AG09319 (cell line): Measurements from ENCODE around the gene EFNA2.
A peak's percentile ranks its signal among the peaks of the same experiment; 100 is the strongest.

Experiments used
- DNase-seq: peaks from one replicate; pipeline ENCODE4 v3.0.0-alpha.2; 2010; ENCODE audit warnings: low read depth; ENCODE audit errors: extremely low read depth
- CTCF ChIP-seq: IDR thresholded peaks from 2 replicates; pipeline ENCODE4 v1.5.1; 2011; ENCODE audit warnings: low read depth, mild to moderate bottlenecking, inconsistent platforms, low read length, moderate library complexity

The EFNA2 gene

DNA sequence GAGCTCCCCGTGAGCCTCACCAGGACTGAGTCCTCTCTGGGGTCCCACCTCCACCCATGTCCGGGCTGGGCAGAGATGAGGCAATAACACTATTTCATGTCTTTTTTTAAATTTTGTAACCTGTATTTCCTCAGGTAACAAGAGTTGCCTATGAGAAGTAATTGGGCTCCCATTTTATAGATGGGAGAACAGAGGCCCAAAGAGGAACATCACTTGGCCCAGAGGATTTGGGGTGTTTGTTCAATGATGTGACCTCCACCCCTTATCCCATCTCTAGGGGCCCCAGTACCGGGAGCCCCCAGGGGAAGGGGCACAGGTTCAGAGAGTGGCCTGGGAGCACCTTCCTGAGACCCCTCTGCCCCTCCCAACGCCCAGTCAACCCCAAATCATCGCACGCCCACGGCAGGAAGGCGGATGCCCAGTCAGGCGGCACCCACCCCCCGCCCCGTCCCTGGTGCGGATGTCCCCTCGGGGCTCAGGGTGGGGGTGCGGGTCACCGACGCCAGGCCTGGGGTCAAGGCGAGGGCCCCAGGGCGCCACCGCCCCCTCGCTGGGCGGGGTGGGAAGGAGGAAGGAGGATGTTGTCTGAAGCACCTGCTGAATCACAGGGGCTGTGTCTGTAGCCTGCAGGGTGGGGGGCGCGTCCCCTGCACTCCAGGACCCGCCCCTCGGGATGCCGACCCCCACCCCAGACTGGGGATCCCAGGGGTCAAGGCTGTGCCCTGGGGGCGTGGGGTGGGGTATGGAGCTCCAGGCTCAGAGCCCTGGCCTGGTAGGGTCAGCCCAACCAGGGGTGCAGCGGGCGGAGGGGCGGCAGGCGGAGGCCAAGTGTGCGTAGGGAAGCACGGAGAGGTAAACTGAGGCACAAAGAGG is 25.6 kb upstream of the EFNA2 start:
- no peak for TF ChIP-seq CTCF
- no peak for DNase-seq

DNA sequence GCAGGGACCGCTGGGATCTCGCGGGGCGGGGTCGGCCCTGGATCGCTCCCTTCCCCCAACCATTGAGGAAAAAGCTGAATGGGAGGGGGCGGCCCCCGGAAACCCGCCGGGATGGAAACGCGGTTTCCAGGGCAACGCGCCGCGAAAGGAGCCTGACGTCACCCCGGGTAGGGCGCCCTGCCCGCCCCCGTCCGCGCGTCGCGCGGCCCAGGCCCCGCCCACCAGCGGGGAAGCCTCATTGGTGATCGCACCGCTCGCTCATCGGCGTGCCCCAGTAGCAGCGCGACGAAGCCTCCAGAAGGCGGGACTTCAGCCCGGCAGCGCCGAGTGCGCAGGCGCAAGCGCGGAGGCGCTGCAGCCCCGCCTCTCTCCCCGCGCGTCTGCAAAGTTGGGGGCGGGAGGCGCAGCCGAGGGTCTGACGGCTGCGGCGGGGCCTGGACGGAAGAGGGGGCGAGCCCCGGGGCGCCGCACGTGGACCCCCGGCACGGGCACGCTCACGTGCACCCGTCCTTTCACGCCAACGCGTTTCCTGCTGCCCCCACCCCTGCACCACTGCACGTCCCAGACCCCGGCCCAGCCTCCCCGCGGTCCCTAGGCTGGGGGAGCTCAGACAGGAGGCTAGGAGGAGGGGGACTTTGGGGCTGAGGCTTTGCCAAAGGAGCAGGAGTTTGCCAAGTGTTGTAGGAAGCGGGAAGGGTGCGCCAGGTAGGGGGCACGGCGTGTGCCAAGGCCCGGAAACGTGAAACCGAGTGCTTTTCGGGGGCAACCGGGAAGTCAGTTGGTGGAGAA is 24.7 kb upstream of the EFNA2 start:
- DNase-seq = peak; percentile 95
- TF ChIP-seq CTCF = no peak

DNA sequence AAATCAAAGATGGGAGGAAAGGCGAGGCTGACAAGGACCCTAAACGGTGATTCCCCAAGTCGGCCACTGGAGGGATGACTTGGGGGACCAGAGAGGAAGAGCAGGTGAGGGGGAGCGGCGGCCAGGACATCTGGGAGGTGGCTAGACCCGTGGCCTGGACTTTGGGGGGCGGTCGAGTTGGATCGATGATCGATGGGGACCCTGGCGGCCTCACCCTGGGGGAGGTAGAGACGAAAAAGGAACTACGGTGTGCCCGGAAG is 24.2 kb upstream of the EFNA2 start:
- peak; percentile 3 for TF ChIP-seq CTCF
- DNase-seq = no peak

DNA sequence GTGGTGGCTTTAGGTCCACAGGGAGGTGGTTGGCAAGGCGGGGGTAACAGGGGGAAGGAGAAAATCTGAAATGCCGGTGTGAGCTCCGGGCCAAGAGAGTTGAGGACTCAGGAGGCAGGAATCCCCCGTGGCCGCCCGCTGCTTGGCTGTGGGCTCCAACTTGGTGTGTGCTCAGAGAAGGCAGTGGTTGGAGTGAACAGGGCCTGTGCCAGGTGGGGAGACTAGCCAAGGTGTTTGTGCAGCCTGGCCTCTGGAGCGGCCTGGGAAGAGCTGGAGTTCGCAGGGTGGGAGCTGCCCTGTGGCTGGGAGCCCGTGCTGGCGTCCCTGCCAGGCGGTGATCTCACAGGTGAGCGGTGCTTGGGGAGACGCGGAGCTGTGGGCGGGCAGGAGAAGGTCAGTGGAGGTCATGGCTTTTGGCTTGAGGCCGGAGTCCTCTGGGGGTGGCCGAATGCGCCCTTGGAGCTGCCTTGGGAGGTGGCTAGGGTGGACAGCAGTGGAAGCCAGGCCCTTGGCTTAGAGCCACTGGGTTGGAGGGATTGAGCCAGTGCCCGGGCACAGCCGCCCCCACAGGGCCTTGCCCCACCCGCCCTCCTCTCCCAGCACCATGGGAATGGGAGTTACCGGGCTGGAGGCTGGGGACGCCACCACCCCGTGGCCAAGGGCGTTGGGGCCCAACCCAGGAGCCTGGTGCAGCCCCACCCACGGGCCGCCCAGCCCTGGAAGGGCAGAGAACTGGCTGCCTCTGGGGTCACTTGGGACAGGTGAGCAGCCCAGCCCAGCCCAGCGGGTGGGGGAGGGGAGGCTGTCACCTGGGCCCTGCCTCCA is 23.7 kb upstream of the EFNA2 start:
- no peak for DNase-seq
- no peak for TF ChIP-seq CTCF

GRCh38 chr19:1262623-1263123 is 23.0 kb upstream of the EFNA2 start:
- DNase-seq = no peak
- TF ChIP-seq CTCF = no peak

DNA sequence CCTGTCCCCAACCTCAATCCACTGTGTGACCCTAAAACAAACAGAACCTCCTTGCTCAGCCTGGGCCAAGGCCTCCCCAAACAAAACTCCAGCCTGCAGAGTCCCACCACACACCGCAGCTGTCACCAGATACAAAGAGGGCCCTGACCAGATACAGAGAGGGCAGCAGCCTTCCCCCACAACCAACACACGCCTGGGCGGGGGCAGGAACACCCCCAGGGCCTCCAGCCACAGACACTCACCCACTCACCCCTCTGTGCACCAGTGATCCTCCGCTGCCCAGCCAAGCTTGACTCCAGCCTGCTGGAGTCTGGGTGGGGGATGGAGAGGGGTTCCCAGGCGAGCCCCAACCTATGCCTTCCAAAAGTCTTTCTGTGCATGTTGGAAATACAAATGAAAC is 22.5 kb upstream of the EFNA2 start:
- TF ChIP-seq CTCF = no peak
- no peak for DNase-seq
